Fibroblast of pulmonary artery (primary cell): ENCODE measurements around the gene MISP.

Source experiments
- DNase-seq: peaks from one replicate; pipeline ENCODE4 v3.0.0-alpha.2; 2010; ENCODE audit warnings: low read depth
- H3K4me3 ChIP-seq: replicated peaks from 2 replicates; pipeline ENCODE4 v1.5.1; 2011; ENCODE audit warnings: low read depth, mild to moderate bottlenecking, control low read depth, low read length, moderate library complexity
- TF ChIP-seq, protein P1 (sequence below): IDR thresholded peaks from 2 replicates; pipeline ENCODE4 v1.5.1; 2011; ENCODE audit warnings: mild to moderate bottlenecking, control low read depth, low read length, inconsistent platforms; ENCODE audit errors: missing control alignments

MISP gene

GRCh38 chr19:718991-719512, 31.9 kb upstream of the MISP start:
- DNase-seq = peak; percentile 52
- no peak overlapping the region for H3K4me3 ChIP-seq
- TF ChIP-seq, protein P1, sequence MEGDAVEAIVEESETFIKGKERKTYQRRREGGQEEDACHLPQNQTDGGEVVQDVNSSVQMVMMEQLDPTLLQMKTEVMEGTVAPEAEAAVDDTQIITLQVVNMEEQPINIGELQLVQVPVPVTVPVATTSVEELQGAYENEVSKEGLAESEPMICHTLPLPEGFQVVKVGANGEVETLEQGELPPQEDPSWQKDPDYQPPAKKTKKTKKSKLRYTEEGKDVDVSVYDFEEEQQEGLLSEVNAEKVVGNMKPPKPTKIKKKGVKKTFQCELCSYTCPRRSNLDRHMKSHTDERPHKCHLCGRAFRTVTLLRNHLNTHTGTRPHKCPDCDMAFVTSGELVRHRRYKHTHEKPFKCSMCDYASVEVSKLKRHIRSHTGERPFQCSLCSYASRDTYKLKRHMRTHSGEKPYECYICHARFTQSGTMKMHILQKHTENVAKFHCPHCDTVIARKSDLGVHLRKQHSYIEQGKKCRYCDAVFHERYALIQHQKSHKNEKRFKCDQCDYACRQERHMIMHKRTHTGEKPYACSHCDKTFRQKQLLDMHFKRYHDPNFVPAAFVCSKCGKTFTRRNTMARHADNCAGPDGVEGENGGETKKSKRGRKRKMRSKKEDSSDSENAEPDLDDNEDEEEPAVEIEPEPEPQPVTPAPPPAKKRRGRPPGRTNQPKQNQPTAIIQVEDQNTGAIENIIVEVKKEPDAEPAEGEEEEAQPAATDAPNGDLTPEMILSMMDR = no peak

- TF ChIP-seq, protein P1 = no peak
These were observed 31.1 kb upstream of the MISP start for GRCh38 chr19:719636-720344.

GRCh38 chr19:720345-721160, 30.4 kb upstream of the MISP start:
- TF ChIP-seq, protein P1 = no peak
- DNase-seq = no peak
- no peak overlapping the region for H3K4me3 ChIP-seq

More at GRCh38 chr19:719636-720344, 31.1 kb upstream of the MISP start:
- H3K4me3 ChIP-seq = no peak overlapping the region
- no peak for DNase-seq

DNA sequence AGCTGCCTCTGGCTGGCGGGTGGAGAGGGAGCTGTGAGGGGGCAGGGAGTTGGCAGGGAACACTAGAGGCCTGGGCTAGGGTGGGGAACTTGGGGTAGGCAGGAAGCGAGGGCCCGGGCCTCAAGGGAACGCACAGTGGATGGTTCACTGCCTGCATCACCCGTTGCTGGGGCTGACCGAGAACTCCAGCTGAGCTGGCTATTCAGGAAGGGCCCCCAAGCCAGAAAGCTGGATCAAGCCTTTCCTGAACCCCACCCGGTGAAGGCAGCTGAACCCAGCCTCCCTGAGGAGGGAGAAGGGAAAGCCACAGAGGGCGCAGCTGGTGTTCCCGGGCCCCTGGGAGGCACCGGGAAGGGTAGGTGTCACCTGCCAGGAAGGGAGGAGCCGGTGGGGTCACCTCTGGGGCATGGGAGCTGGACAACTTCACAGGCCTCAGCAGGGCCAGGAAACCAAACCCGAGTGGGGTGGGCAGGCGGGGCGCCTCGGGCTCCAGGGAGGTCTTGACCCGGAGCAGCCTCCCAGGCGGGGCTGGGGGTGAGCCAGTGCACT, 28.3 kb upstream of the MISP start:
- no peak for DNase-seq
- TF ChIP-seq, protein P1 = no peak
- H3K4me3 ChIP-seq = no peak overlapping the region

DNA sequence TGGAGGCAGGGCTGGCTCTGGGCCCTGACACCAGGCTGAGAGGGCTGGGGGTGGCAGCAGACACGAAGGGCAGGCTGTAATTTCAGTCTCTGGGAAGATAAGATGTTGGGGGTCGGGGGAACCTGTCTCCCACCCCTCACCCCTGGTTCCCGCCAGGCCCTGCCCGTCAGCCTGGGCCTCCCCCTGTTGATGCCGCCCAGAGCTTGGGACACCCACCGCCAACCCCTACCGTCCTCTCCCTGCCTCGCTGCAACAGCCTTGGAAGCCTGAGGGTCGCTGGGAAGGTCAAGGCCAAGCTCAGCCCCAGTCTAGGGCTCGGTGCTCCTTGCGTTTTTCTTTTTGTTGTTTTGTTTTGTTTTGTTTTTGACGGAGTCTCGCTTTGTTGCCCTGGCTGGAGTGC, 27.7 kb upstream of the MISP start:
- no peak overlapping the region for H3K4me3 ChIP-seq
- TF ChIP-seq, protein P1 = no peak
- no peak for DNase-seq

- DNase-seq = no peak
- no peak overlapping the region for H3K4me3 ChIP-seq
- TF ChIP-seq, protein P1 = no peak
These were observed 27.2 kb upstream of the MISP start for GRCh38 chr19:723714-724113.
